T-helper 1 cell treated with Interleukin-12 subunit alpha and Interleukin-12 subunit beta and Interleukin-4 antibody, amounts not matched to agents 30 μg/mL and 1 μg/mL, for 36 hours (primary cell): ENCODE data around the gene FAM221A.

Source experiments
- H3K27ac Mint-ChIP-seq: one replicate; pipeline ENCODE4 v1.8.0; 2021; ENCODE audit warnings: mild to moderate bottlenecking, mixed read lengths
- H3K27me3 Mint-ChIP-seq: one replicate; pipeline ENCODE4 v1.8.0; 2021; ENCODE audit warnings: low read depth, mixed read lengths
- H3K36me3 Mint-ChIP-seq: one replicate; pipeline ENCODE4 v1.8.0; 2021; ENCODE audit warnings: low read depth, mixed read lengths
- H3K4me1 Mint-ChIP-seq: one replicate; pipeline ENCODE4 v1.8.0; 2021; ENCODE audit warnings: low read depth, mixed read lengths
- H3K4me3 Mint-ChIP-seq: one replicate; pipeline ENCODE4 v1.8.0; 2021; ENCODE audit warnings: mild to moderate bottlenecking, moderate library complexity, mixed read lengths
- H3K9me3 Mint-ChIP-seq: one replicate; pipeline ENCODE4 v1.8.0; 2021; ENCODE audit warnings: mixed read lengths

Gene FAM221A

DNA sequence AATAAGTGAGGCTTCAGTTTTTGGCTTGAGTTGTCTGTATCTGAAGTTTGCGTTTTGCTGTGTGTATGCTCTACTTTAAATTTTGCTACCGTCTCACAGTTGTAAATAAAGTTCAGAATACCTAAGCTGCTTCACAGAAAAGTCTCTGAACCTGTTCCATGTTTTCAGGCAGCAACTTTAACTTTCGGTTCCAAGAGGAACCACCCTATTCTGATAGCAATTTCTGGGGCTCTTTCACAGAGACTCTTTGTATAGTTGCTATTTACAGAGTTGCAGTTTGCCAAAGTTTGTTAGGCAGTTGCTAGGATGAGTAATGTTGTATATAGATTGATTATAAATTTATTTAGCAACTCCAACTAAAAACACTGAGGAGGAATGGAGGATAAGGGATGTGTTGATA, 5.7 kb downstream of the FAM221A start:
- Mint-ChIP-seq H3K27me3 (no peaks in the 10 kb centered on the region), H3K36me3 (peaks cover 2% of the 10 kb centered on the region), H3K9me3 (no peaks in the 10 kb centered on the region), H3K4me1 (peaks cover under 1% of the 10 kb centered on the region), H3K27ac (no peak overlapping the region), H3K4me3 (no peak overlapping the region)

DNA sequence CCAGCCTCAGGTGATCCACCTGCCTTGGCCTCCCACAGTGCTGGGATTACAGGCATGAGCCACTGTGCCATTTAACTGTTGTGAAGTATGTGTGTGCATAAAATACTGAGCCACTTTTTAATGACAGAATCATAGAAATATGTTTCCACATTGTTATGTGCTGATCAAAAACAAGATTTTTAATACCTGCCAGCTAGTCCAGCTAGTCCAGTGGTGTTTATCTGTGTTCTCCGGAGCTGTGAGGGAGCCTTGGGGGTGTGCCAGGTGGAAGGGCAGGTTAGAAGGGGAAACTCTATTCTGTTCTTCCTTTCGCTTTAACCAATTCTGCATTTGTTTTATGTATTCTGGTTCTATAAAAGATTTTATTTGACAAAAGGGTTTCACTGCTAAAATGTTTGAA, 7.0 kb downstream of the FAM221A start:
- H3K4me1 Mint-ChIP-seq: no peaks in the 10 kb centered on the region
- no peak overlapping the region for H3K27ac Mint-ChIP-seq
- H3K4me3 Mint-ChIP-seq: no peak overlapping the region
- H3K27me3 Mint-ChIP-seq: no peaks in the 10 kb centered on the region
- peaks cover 5% of the 10 kb centered on the region for H3K36me3 Mint-ChIP-seq
- H3K9me3 Mint-ChIP-seq: no peaks in the 10 kb centered on the region

DNA sequence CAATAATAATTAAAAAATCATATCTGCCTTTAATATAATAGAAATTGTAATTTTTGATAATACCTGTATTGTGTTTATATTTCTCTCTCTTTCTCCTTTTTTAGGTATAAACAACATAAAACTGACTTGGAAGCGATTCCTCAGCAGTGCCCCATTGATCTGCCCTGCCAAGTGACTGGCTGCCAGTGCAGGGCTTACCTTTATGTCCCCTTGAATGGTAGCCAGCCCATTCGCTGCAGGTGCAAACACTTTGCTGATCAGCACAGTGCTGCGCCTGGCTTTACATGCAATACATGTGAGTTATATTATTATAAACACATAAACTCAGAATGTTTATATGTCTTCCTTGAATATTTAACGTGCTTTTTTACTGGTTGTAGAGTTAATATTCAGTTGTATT, 9.2 kb downstream of the FAM221A start:
- H3K4me3 Mint-ChIP-seq: no peak overlapping the region
- no peaks in the 10 kb centered on the region for H3K4me1 Mint-ChIP-seq
- H3K27ac Mint-ChIP-seq: no peak overlapping the region
- no peaks in the 10 kb centered on the region for H3K27me3 Mint-ChIP-seq
- no peaks in the 10 kb centered on the region for H3K9me3 Mint-ChIP-seq
- peaks cover 7% of the 10 kb centered on the region for H3K36me3 Mint-ChIP-seq

DNA sequence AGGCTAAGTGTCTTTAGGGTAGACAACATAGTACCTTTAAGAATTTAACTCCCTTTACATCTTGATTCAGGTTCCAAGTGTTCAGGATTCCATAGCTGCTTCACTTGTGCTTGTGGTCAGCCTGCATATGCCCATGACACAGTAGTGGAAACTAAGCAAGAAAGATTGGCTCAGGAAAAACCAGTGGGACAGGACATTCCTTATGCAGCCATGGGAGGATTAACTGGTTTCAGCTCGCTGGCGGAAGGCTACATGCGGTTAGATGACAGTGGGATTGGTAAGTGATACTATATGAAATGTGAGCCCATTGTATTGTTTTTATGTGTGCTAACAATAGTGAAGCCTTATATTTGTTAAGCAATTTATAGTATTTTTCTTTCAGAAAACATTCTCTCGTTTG, 11.3 kb downstream of the FAM221A start:
- no peaks in the 10 kb centered on the region for H3K4me1 Mint-ChIP-seq
- no peak overlapping the region for H3K4me3 Mint-ChIP-seq
- H3K27ac Mint-ChIP-seq: no peak overlapping the region
- peaks cover 10% of the 10 kb centered on the region for H3K36me3 Mint-ChIP-seq
- H3K27me3 Mint-ChIP-seq: no peaks in the 10 kb centered on the region
- H3K9me3 Mint-ChIP-seq: no peaks in the 10 kb centered on the region

DNA sequence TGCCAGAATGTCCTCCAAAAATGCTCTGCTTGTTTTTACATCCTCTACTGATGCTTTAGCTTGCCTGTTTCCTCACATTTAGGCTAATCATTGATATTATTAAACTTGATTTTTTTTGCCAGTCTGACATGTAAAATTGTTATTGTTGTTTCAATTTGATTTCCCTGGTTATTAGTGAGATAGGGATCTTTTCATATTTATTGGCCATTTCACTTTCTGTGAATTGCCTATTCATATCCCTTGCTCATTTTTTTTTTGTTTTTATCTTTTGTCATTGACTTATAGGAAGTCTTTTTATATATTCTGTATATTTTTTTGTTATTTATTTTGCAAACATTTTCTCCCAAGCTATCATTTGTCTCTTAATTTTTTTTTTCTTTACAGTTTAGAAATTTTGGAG, 13.2 kb downstream of the FAM221A start:
- no peaks in the 10 kb centered on the region for H3K9me3 Mint-ChIP-seq
- H3K4me1 Mint-ChIP-seq: no peaks in the 10 kb centered on the region
- H3K27ac Mint-ChIP-seq: no peak overlapping the region
- peaks cover 10% of the 10 kb centered on the region for H3K36me3 Mint-ChIP-seq
- H3K4me3 Mint-ChIP-seq: no peak overlapping the region
- no peaks in the 10 kb centered on the region for H3K27me3 Mint-ChIP-seq

DNA sequence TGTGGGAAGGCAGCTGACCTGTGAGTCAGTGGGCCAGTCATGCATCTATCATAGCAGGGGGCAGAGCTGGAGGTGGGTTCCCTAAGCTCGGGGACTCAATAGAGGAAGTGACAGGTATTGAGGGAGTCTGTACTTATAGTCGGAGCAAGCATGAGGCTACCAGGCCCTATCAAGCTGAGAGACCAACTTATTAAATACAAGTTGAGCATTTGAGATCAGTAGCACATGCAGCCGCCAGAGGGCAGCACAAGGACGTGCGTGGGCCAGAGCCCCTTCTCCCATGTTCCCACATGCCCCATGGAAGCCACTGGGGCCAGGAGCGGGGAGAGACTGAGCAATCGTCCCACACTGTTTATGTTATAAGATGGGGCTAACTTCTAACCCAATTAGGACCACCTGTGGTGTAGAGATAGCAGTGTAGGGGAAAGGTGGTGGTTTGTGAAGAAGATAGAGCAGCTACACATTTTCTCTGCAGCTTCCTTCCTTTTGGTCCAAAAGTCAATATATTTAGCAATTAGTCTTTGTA, 17.0 kb downstream of the FAM221A start:
- H3K36me3 Mint-ChIP-seq: peaks cover 5% of the 10 kb centered on the region
- no peaks in the 10 kb centered on the region for H3K27me3 Mint-ChIP-seq
- H3K4me1 Mint-ChIP-seq: no peaks in the 10 kb centered on the region
- H3K9me3 Mint-ChIP-seq: no peaks in the 10 kb centered on the region
- H3K4me3 Mint-ChIP-seq: no peak overlapping the region
- no peak overlapping the region for H3K27ac Mint-ChIP-seq

DNA sequence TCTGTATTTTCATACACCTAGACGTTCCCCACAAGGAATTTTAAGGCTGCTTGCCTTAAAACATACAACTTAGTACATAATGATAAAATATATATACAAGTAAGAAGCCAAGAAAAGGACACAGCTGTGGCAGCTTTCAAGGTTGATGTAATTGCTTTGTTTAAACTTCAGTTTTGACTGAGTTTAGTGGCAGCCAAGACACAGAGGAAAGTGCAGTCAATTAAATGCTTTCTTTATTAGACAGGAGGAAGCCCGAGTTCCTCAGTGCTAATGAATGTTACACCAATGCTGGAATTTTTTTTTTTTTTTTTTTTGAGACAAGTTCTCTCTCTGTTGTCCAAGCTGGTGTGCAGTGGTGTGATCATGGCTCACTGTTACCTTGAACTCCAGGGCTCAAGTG, 18.8 kb downstream of the FAM221A start:
- peaks cover 10% of the 10 kb centered on the region for H3K36me3 Mint-ChIP-seq

DNA sequence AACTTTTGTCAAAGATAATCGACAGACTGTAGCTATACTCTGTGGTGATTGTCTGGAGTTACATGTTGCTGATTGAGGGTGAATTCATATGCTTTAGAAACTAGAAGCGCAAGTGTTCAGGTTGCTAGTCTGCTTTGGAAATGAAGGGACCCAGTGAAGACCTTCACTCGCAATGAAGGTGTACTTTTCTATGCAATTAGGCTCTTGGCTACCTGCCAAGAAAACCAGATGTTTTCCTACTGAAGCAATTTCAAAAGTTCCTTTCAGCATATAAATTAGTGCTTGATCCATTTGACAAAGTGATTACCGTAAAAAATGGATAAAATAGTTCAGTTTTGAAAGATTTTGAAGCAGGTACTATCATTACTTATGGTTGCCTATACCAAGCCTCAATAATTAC, 20.0 kb downstream of the FAM221A start:
- H3K27me3 Mint-ChIP-seq: no peaks in the 10 kb centered on the region
- H3K27ac Mint-ChIP-seq: no peak overlapping the region
- H3K36me3 Mint-ChIP-seq: peaks cover 20% of the 10 kb centered on the region
- peaks cover 13% of the 10 kb centered on the region for H3K9me3 Mint-ChIP-seq
- H3K4me1 Mint-ChIP-seq: no peaks in the 10 kb centered on the region
- no peak overlapping the region for H3K4me3 Mint-ChIP-seq

More for the DNA sequence above, 18.8 kb downstream of the FAM221A start:
- Mint-ChIP-seq H3K27me3 (no peaks in the 10 kb centered on the region), H3K27ac (no peak overlapping the region), H3K4me3 (no peak overlapping the region), H3K4me1 (no peaks in the 10 kb centered on the region), H3K9me3 (peaks cover under 1% of the 10 kb centered on the region)

DNA sequence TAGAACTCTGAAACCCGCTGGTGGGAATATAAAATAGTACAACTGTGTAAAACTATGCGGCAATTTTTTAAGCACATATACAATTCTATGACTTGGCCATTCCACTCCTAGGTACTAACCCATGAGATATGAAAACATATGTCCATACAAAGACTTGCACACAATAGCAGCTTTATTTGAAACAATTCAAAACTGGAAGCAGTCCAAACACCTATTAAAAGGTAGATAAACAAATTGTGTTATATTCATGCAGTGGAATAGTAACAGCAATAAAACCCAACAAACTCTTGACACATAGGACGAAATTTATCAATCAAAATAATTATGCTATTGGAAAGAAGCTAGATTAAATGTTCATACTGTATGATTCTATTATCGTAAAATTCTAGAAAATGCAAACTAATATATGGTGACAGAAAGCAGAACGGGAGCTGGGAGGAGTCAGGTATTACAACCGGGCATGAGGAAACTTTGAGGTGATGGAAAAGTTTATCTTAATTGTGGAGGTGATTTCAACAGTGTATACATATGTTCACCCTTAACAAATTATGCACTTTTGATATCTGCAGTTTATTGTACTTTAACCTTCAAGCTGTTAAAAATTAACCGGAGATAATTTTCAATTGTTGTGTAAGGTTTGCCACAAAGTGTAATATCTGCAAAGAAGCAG, 29.2 kb downstream of the FAM221A start:
- Mint-ChIP-seq H3K4me1 (peaks cover 2% of the 10 kb centered on the region), H3K36me3 (peaks cover 18% of the 10 kb centered on the region), H3K9me3 (peaks cover 24% of the 10 kb centered on the region), H3K27me3 (peaks cover 4% of the 10 kb centered on the region), H3K27ac (no peak overlapping the region), H3K4me3 (no peak overlapping the region)

DNA sequence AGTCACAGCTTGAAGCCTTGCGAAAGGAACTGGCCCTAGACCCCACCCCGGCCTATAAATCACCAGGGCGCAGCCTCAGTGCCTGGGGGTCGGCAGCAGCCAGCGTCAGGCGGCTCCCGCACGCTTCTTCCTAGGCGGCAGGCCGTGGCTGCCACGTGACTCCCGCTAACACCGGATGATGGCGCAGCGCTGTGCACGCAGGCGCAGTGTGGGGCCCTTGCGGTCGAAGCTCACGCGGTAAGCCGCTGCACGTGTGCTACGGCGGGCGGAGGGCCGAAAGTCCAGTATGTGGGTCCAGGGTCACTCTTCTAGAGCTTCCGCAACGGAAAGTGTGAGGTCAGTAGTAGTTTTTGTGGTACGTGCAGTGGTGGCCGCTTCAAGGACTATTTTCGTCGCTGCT, 30.0 kb downstream of the FAM221A start, which contains the start of gene STK31:
STK31 (plus strand) TSS at position 220 of the 400 bp plus-strand sequence; CDS start at position 287, 67 bp downstream.
- H3K27me3 Mint-ChIP-seq: peaks cover 4% of the 10 kb centered on the region
- peaks cover 16% of the 10 kb centered on the region for H3K9me3 Mint-ChIP-seq
- H3K4me3 Mint-ChIP-seq: no peak within 1 kb of the TSS
- peaks cover 2% of the 10 kb centered on the region for H3K4me1 Mint-ChIP-seq
- no peak within 1 kb of the TSS for H3K27ac Mint-ChIP-seq
- H3K36me3 Mint-ChIP-seq: peaks cover 10% of the 10 kb centered on the region

DNA sequence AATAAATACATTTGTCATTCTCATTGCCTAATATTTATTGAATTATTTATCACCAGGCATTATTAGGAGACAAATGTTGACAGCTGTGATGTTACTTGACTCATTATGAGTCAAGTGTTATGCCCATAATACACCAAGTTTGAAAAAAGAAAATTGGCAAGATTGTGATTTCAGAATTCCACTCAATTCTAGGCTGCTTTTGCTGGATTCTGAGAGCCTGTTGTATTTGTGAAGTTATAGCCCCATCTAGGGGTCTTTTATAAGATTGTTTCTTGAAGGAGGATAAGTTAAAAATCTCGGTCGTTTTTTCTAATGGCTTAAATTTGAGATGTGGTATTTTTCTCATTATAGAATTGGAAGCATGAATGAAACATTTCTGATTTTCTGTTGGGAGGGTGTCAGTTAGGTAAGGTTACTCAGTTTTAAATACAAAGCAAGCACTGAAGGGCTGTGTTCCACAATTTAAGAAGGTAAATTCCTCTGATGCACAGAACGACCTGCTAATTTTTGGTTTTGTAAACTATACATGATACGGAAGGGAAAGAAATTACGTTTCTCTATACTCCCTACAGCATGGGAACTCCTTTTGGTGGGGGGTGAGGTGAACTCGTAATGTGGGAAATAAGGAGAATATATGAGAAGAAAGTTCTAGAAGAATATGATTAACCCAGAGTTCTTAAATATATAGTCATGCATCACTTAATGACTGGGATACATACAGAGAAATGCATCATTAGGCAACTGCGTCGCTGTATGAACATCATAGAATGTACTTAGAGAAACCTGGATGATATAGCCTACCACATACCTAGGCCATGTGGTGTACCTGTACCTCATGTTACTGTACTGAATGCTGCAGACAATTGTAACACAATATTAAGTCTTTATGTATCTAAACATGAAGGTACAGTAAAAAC, 32.6 kb downstream of the FAM221A start:
- H3K4me1 Mint-ChIP-seq: peaks cover 2% of the 10 kb centered on the region
- no peak overlapping the region for H3K4me3 Mint-ChIP-seq
- peaks cover 4% of the 10 kb centered on the region for H3K27me3 Mint-ChIP-seq
- no peaks in the 10 kb centered on the region for H3K36me3 Mint-ChIP-seq
- H3K27ac Mint-ChIP-seq: no peak overlapping the region
- H3K9me3 Mint-ChIP-seq: no peaks in the 10 kb centered on the region

DNA sequence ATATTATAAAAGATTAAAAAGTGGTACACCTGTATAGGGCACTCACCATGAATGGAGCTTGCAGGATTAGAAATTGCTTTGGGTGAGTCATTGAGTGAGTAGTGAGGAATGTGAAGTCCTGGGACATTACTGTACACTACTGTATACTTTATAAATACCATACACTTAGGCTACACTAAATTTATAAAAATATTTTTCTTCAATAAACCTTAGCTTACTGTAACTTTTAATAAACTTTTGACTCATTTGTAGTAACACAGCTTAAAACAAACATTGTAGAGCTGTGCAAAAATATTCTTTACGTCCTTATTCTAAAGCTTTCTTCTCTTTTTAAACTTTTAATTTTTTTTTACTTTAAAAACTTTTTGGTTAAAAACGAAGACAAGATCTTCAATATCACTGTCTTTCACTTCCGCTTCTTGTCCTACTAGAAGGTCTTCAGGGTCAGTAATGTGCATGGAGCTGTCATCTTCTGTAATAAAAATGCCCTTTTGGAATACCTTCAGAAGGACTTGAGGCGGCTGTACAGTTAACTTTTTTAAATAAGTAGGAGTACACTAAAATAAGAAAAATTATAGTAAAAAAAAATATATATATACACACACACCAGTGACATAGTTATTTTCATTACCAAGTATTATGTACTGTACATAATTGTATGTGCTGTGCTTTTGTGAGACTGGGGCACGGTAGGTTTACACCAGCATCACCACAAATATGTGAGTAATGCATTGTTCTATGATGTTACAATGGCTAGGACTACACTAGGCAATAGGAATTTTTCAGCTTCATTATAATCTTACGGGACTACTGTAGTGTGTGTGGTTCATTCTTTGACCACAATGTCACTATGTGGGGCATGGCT, 33.5 kb downstream of the FAM221A start:
- H3K36me3 Mint-ChIP-seq: no peaks in the 10 kb centered on the region
- H3K4me1 Mint-ChIP-seq: peaks cover 2% of the 10 kb centered on the region
- no peaks in the 10 kb centered on the region for H3K9me3 Mint-ChIP-seq
- H3K27ac Mint-ChIP-seq: no peak overlapping the region
- no peak overlapping the region for H3K4me3 Mint-ChIP-seq
- H3K27me3 Mint-ChIP-seq: peaks cover 7% of the 10 kb centered on the region

DNA sequence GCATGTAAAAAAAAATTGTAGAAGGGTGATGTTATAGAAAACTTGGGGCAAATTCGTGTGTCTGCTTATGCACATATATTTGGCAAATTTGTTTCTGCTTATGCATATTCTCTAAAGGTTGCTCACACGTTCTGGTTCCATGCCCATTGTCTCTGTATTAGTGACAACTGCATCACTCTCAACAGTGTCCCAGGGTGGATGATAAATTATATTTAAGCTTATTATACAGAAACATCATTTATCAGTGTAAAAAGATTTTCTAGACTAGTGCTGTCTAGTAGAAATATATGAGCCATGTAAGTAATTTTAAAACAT, 34.1 kb downstream of the FAM221A start:
- no peak overlapping the region for H3K27ac Mint-ChIP-seq
- peaks cover 2% of the 10 kb centered on the region for H3K4me1 Mint-ChIP-seq
- peaks cover 9% of the 10 kb centered on the region for H3K27me3 Mint-ChIP-seq
- H3K36me3 Mint-ChIP-seq: no peaks in the 10 kb centered on the region
- H3K4me3 Mint-ChIP-seq: no peak overlapping the region
- no peaks in the 10 kb centered on the region for H3K9me3 Mint-ChIP-seq

DNA sequence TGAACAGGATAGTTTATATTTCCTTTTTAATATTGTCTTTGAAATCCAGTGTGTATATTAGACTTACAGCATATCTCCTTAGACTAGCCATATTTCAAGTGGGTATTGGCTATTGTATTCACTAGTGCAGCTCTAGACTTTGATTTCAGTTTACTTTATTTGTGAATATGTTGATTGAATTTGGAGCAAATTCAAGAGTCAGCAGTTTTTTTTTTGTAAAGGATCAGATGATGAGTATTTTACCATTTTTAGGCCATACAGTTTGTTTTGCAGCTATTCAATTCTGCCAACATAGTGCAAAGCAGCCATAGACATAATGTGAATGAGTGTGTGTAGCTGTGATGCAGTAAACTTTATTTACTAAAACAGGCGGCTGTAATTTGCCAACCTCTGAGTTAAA, 34.6 kb downstream of the FAM221A start:
- H3K27me3 Mint-ChIP-seq: peaks cover 9% of the 10 kb centered on the region
- peaks cover 2% of the 10 kb centered on the region for H3K4me1 Mint-ChIP-seq
- no peaks in the 10 kb centered on the region for H3K36me3 Mint-ChIP-seq
- no peaks in the 10 kb centered on the region for H3K9me3 Mint-ChIP-seq
- H3K27ac Mint-ChIP-seq: no peak overlapping the region
- H3K4me3 Mint-ChIP-seq: no peak overlapping the region
